ENCODE data around the gene ALG1. TPM values are rescaled to one million over a fixed set of nuclear protein-coding genes. Genes with fewer than 3 reads are reported as not detected.

The ALG1 gene
- total and polyA plus RNA-seq, 2 of the 13 experiments (the other 11 are each of a cell fraction or from before 2014, with no cell fraction given): 43.3 to 75.6 TPM

- TF ChIP-seq EHMT2 (IDR thresholded peaks at IDR 0.05; ENCODE audit: borderline replicate concordance, low read depth, low read length): no peak
- no peak for TF ChIP-seq ZNF235 (CRISPR knock-in tag; IDR thresholded peaks at IDR 0.05; ENCODE audit: borderline replicate concordance)
- no peak for TF ChIP-seq RAD21 (CRISPR knock-in tag; IDR thresholded peaks at IDR 0.05)
- no peak for TF ChIP-seq CSRNP1 (CRISPR knock-in tag; IDR thresholded peaks at IDR 0.05)
- no peak for TF ChIP-seq NR2C2 (CRISPR knock-in tag; IDR thresholded peaks at IDR 0.05; ENCODE audit: borderline replicate concordance)
- no peak for TF ChIP-seq SRF (IDR thresholded peaks at IDR 0.05; ENCODE audit: low read depth, low read length)
- TF ChIP-seq KIAA2018 (CRISPR knock-in tag; IDR thresholded peaks at IDR 0.05; ENCODE audit: borderline replicate concordance): no peak
- TF ChIP-seq SATB2 (CRISPR knock-in tag; IDR thresholded peaks at IDR 0.05): no peak
- no peak for TF ChIP-seq ARNT (IDR thresholded peaks at IDR 0.05)
- TF ChIP-seq ZNF589 (CRISPR knock-in tag; conservative IDR thresholded peaks at IDR 0.05): no peak
- no peak; the same call in 1 of the 2 replicates for TF ChIP-seq GLI4 (CRISPR knock-in tag; IDR thresholded peaks at IDR 0.05; ENCODE audit: borderline replicate concordance)
- no peak for TF ChIP-seq RNF219 (CRISPR knock-in tag; IDR thresholded peaks at IDR 0.05)
- TF ChIP-seq THAP7 (CRISPR knock-in tag; IDR thresholded peaks at IDR 0.05): no peak
- TF ChIP-seq POLR2AphosphoS5 (IDR thresholded peaks at IDR 0.05; ENCODE audit: low read depth, low read length): no peak
Measured at GRCh38 chr16:5072334-5073278, 963 bp downstream of the ALG1 start (continued).
